Heart right ventricle (tissue), 16 donors: ENCODE results near the gene LSG1. TPM values are rescaled to one million over a fixed set of nuclear protein-coding genes. Genes with fewer than 3 reads are reported as not detected.
A peak's percentile ranks its signal among the peaks of the same experiment; 100 is the strongest.

ENCODE experiments used
- ATAC-seq, 8 donors: fragments of 200-7000 bp; cut with Tn5 transposase; one replicate each; pipeline ENCODE4 v1.9.1; 2020; ENCODE audit warnings: mild to moderate bottlenecking in 8 of 8, moderate library complexity in 8 of 8, moderate number of reproducible peaks in 1 of 8
- DNase-seq, 2 donors: peaks; one replicate each; pipeline ENCODE4 v3.0.0-alpha.2; 2020
- H3K27ac ChIP-seq, 10 donors: fragments of 200-600 bp; sonication (generic) in 2 of 10; one replicate each; pipeline versions ENCODE4 v1.5.0 to v1.8.0; 2020 to 2022; ENCODE audit warnings: mild to moderate bottlenecking in 3 of 10
- H3K27me3 ChIP-seq, 7 donors: fragments of 200-600 bp; one replicate each; pipeline ENCODE4 v1.8.0; 2021 to 2022; ENCODE audit warnings: mild to moderate bottlenecking in 2 of 7
- H3K36me3 ChIP-seq, 9 donors: fragments of 200-600 bp; sonication (generic) in 1 of 9; one replicate each; pipeline versions ENCODE4 v1.5.0 to v1.8.0; 2020 to 2022; ENCODE audit warnings: mild to moderate bottlenecking in 2 of 9
- H3K4me1 ChIP-seq, 9 donors: fragments of 200-600 bp; sonication (generic) in 1 of 9; one replicate each; pipeline versions ENCODE4 v1.5.0 to v1.8.0; 2020 to 2022; ENCODE audit warnings: mild to moderate bottlenecking in 4 of 9
- H3K4me3 ChIP-seq, 10 donors: fragments of 200-600 bp; sonication (generic) in 2 of 10; one replicate each; pipeline versions ENCODE4 v1.5.0 to v1.8.0; 2020 to 2022; ENCODE audit warnings: mild to moderate bottlenecking in 7 of 10, moderate library complexity in 2 of 10
- H3K9me3 ChIP-seq, 11 donors: fragments of 200-600 bp in 10 of 11; sonication (generic) in 2 of 11; one replicate each; pipeline versions ENCODE4 v1.5.0 to v1.8.0; 2013 to 2022; ENCODE audit warnings: mild to moderate bottlenecking in 2 of 11, control low read depth in 1 of 11, moderate library complexity in 1 of 11
- WGBS, 2 donors: extraction: QIAGEN DNeasy Blood & Tissue Kit; methylation state at CpG; one replicate each; pipeline ENCODE4 v1.1.7; 2013; ENCODE audit warnings: inconsistent platforms in 1 of 2; 5-methylcytosine and 5-hydroxymethylcytosine counted together
- intact Hi-C, 10 donors: fragments of 100-400 bp; cut with DNase I; formaldehyde crosslinking; loops; one replicate each; pipeline versions ENCODE4 v1.11.1 to v1.14.2; 2022
- polyA plus RNA-seq, 2 donors: library from polyadenylated mRNA; stranded (reverse); fragments of 200-250 nt; gene quantifications; one replicate each; pipeline ENCODE4 v1.2.3, GENCODE V29; 2013
- total RNA-seq, 10 donors: library from RNA; stranded (reverse); fragmentation: NEBNext Ultra II Directional in 3 of 10; extraction: Animal tissue kit (Norgen Biotek cat#: 25700) in 3 of 10; gene quantifications; one replicate each; pipeline versions ENCODE4 v1.2.1 to v1.2.4, GENCODE V29; 2021 to 2023
- TF ChIP-seq, protein P1 (sequence below), 9 donors: fragments of 200-600 bp; sonication (generic) in 2 of 9; IDR thresholded peaks; one replicate each; pipeline versions ENCODE4 v1.5.0 to v1.8.0; 2021 to 2022; ENCODE audit warnings: antibody characterized with exemption in 9 of 9, mild to moderate bottlenecking in 5 of 9, moderate library complexity in 1 of 9
- donor health status: Arrhythmogenic right ventricular cardiomyopathy.
- donor health status: ischemic (EF 13 %, LVEDD 7.1; RV severe dilation, severe dysfunction).
- donor health status: healthy with polysubstance abuse.
- donor health status: DM: no; HTN: yes; CAD: no.
- donor health status: DM: no; HTN: no; CAD: no.
- donor health status: ischemic (EF 25% LVEDD 6.9; RV normal size, moderate dysfunction).
- donor health status: ischemic (EF 25% LVEDD 5.7; RV mildly dilated, moderate dysfunction).
- donor health status: healthy.
- donor health status: DM: yes; HTN: yes; CAD: no.
- donor health status: Ischemic cardiomyopathy.
- donor health status: ischemic (EF 35%, LVEDD 5.7; RV mildly dilated, moderate dysfunction).
- donor health status: nonischemic (EF 11% LVEDD 7.7; RV severe dilation, severe dysfunction).
- donor health status: DM: yes; HTN: yes; CAD: no.
- donor health status: PGD.
- donor health status: ischemic (EF 29% LVEDD 5.4; RV normal size, mild dysfunction).
- donor health status: nonischemic (EF 23%, LVEDD 6.1; RV moderate dilation, normal function).

LSG1 gene
- total and polyA plus RNA-seq, 12 donors: 11.3 to 22.1 (median 18.5) TPM

DNA sequence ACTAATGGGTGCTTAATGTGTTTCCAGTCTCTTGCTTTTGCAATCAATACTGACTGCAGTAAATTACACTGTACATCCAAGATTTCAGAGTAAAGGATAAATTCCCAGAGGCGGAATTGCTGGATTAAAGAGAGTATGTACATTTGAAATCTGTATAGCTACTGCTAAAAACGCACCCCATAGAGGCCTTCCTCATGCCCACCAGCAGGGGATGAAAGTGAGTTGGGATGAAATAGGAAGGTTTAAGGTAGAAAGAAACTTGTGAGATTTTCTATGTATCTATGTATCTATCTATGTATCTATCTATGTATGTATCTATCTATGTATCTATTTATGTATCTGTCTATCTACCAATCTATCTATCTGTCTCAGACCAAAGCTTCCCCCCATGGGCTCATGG, 67.2 kb downstream of the LSG1 start:
- DNase-seq: no peak
- H3K27me3 ChIP-seq: no peaks in the 10 kb centered on the region
- H3K36me3 ChIP-seq: peaks cover 0 to 77% (median 6%) of the 10 kb centered on the region in 9 donors
- no peak for ATAC-seq
- H3K9me3 ChIP-seq: no peaks in the 10 kb centered on the region
- intact Hi-C loops: no loop called here
- TF ChIP-seq, protein P1, sequence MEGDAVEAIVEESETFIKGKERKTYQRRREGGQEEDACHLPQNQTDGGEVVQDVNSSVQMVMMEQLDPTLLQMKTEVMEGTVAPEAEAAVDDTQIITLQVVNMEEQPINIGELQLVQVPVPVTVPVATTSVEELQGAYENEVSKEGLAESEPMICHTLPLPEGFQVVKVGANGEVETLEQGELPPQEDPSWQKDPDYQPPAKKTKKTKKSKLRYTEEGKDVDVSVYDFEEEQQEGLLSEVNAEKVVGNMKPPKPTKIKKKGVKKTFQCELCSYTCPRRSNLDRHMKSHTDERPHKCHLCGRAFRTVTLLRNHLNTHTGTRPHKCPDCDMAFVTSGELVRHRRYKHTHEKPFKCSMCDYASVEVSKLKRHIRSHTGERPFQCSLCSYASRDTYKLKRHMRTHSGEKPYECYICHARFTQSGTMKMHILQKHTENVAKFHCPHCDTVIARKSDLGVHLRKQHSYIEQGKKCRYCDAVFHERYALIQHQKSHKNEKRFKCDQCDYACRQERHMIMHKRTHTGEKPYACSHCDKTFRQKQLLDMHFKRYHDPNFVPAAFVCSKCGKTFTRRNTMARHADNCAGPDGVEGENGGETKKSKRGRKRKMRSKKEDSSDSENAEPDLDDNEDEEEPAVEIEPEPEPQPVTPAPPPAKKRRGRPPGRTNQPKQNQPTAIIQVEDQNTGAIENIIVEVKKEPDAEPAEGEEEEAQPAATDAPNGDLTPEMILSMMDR (IDR thresholded peaks at IDR 0.05): peak in 2 of 9 donors; percentile 16 to 25
- 88 to 97% methylated on average over 2 of the region's 2 CpGs for WGBS, 2 donors
- no peak overlapping the region for H3K27ac ChIP-seq
- H3K4me3 ChIP-seq: no peak overlapping the region
- no peaks in the 10 kb centered on the region for H3K4me1 ChIP-seq

DNA sequence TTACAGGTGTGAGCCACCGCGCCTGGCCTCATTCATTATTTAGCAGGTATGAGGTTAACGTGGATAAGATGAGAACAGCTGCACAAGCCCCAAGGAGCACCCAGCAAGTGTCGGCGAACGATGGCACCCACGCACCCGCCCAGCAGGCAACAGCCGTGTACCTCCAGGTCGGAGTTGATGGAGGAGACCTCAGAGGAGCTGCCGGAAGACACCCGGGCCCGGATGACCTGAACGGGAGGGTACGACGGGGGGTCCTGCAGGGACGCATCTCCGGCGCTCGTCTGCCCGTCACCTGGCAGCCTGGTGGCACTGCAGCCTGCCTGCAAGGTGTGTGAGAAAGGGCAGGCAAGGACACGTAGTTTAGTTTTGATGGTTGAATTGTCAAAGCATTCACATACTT, 67.9 kb downstream of the LSG1 start:
- Histone ChIP-seq H3K4me3 (no peak overlapping the region), H3K27ac (no peak overlapping the region), H3K36me3 (peaks cover 0 to 73% (median 6%) of the 10 kb centered on the region in 9 donors), H3K9me3 (no peaks in the 10 kb centered on the region), H3K27me3 (no peaks in the 10 kb centered on the region), H3K4me1 (no peaks in the 10 kb centered on the region)
- 92 to 93% methylated on average over 22 of the region's 22 CpGs for WGBS, 2 donors
- DNase-seq (no peak), ATAC-seq (no peak)
- intact Hi-C loops: no loop called here
- TF ChIP-seq, protein P1 (IDR thresholded peaks at IDR 0.05): no peak

DNA sequence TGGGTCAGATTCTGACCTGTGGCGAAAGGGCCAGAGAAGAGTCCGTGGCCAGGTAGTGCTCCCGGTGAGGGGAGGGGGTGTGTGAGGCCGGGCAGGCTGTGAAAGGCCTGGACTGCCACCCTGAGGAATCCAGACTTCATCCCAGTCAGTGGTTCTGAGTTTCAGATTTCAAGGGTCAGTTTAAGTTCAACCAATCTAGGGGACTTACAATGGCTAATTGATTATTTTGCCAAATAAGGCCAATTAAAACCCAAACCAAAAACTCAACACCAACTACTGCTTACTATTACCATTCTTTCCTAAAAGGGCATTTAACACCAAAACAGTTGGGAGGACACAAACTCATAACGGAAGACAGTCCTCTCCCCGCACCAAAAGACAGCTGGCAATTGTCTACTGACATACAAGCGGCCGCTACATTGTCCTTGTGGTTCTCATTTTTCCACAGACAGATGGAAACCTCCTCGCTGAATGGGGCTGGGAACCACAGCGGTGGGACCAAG, 69.3 kb downstream of the LSG1 start:
- Histone ChIP-seq H3K9me3 (no peaks in the 10 kb centered on the region), H3K4me1 (no peaks in the 10 kb centered on the region), H3K27ac (no peak overlapping the region), H3K27me3 (no peaks in the 10 kb centered on the region), H3K36me3 (peaks cover 0 to 74% (median 0%) of the 10 kb centered on the region in 9 donors), H3K4me3 (no peak overlapping the region)
- DNase-seq: no peak
- 72 to 81% methylated on average over 10 of the region's 10 CpGs for WGBS, 2 donors
- TF ChIP-seq, protein P1 (IDR thresholded peaks at IDR 0.05): no peak
- intact Hi-C loops: no loop called here
- ATAC-seq: no peak

DNA sequence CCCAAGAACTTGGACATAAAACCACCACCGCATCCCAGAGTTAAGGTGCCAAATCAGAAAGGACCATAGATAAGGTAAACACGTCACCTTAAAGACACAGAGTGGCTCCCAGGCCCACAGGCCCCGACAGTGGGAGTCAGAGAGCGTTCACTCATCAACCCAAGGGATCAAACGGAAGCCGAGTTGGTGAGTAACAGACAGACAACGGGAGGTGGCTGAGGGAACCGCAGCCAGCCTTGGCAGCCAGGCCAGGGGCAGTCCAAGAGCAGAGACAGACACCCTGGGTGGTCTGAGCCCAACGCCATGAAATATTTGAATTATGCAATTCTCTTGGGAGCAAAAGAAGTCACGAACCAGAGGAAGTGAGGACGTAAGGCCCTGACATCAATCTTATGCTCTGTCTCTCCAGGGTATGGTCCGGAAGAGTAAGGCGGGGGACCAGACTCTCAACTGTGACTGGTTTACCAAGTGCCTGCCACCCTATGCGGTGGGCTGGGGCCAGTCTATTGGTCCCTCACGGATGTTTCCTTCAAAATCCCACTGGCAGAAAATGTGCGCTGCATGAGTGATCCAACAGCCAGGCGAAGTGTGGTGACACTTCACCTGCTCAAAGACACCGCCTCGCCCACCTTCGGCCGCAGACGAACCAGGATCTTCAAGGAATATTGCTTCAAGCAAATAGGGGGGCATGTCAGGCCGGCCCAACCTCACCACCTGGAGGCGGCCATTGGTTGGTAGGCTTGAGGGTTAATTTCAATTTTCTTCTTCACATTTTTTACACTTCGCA, 73.0 kb downstream of the LSG1 start:
- no peak for DNase-seq
- 81% methylated on average over 25 of the region's 25 CpGs for WGBS, 2 donors

More for the DNA sequence above, 73.0 kb downstream of the LSG1 start:
- Histone ChIP-seq H3K36me3 (peaks cover 0 to 57% (median 0%) of the 10 kb centered on the region in 9 donors), H3K4me3 (no peak overlapping the region), H3K4me1 (peaks cover 0 to 8% (median under 1%) of the 10 kb centered on the region in 9 donors), H3K27me3 (no peaks in the 10 kb centered on the region), H3K27ac (no peak overlapping the region), H3K9me3 (no peaks in the 10 kb centered on the region)
- TF ChIP-seq, protein P1 (IDR thresholded peaks at IDR 0.05): no peak
- intact Hi-C loops: loop anchor here in 6 of 10 donors (5.0 to 10.0 kb wide), 3 partner anchors 124 to 264 kb away; no protein-coding TSS in a partner anchor
- ATAC-seq: peak in 2 of 8 donors; percentile 32 to 67
